Fibroblast of the aortic adventitia (primary cell): ENCODE results near the gene ATG16L1. TPM values are rescaled to one million over a fixed set of nuclear protein-coding genes. Genes with fewer than 3 reads are reported as not detected.

Source experiments
- DNase-seq: peaks from one replicate; pipeline ENCODE4 v3.0.0-alpha.2; 2010; ENCODE audit warnings: low read depth
- H3K4me3 ChIP-seq: 2 replicates; pipeline ENCODE4 v1.5.1; 2011; ENCODE audit warnings: low read depth, mild to moderate bottlenecking, control low read depth, low read length, moderate library complexity
- CTCF ChIP-seq: IDR thresholded peaks from 2 replicates; pipeline ENCODE4 v1.5.1; 2011; ENCODE audit warnings: mild to moderate bottlenecking, low read length, control low read depth, inconsistent platforms; ENCODE audit not compliant: insufficient read depth
- total RNA-seq: library from RNA; depleted of rRNA; stranded (reverse); fragments of >200 nt; gene quantifications from 2 replicates; pipeline ENCODE4 v1.2.3, GENCODE V29; 2012; ENCODE audit warnings: low replicate concordance

ATG16L1 gene
- total RNA-seq, 1 donor: 28.6 TPM

- DNase-seq: no peak
- no peak for TF ChIP-seq CTCF
- H3K4me3 ChIP-seq: no peak overlapping the region
Observed at GRCh38 chr2:233320470-233320869, 69.0 kb downstream of the ATG16L1 start.

- no peak for TF ChIP-seq CTCF
- H3K4me3 ChIP-seq: no peak overlapping the region
- no peak for DNase-seq
Observed at GRCh38 chr2:233321166-233321565, 69.7 kb downstream of the ATG16L1 start.

- no peak overlapping the region for H3K4me3 ChIP-seq
- no peak for DNase-seq
- no peak for TF ChIP-seq CTCF
Observed at GRCh38 chr2:233323851-233324250, 72.4 kb downstream of the ATG16L1 start.

- no peak for TF ChIP-seq CTCF
- DNase-seq: no peak
Observed at GRCh38 chr2:233325256-233325655, 73.8 kb downstream of the ATG16L1 start.

GRCh38 chr2:233325814-233326213 is 74.3 kb downstream of the ATG16L1 start:
- no peak overlapping the region for H3K4me3 ChIP-seq
- no peak for TF ChIP-seq CTCF
- DNase-seq: no peak

More at GRCh38 chr2:233325256-233325655, 73.8 kb downstream of the ATG16L1 start:
- H3K4me3 ChIP-seq: no peak overlapping the region

GRCh38 chr2:233326500-233326899 is 75.0 kb downstream of the ATG16L1 start:
- DNase-seq: no peak
- no peak overlapping the region for H3K4me3 ChIP-seq
- no peak for TF ChIP-seq CTCF

GRCh38 chr2:233328922-233329321 is 77.4 kb downstream of the ATG16L1 start:
- no peak for TF ChIP-seq CTCF
- no peak for DNase-seq
- no peak overlapping the region for H3K4me3 ChIP-seq
